Inflammatory macrophage (primary cell): ENCODE measurements around the gene MAS1.
"Not testable (repeated sequence)": the region's sequence is repeated elsewhere in the genome, so short reads cannot be mapped to it uniquely, and the experiment has no call there.

Source experiments
- DNase-seq, 2 donors: peaks; one replicate each; pipeline ENCODE4 v3.0.0-alpha.2; 2020 to 2022
- total RNA-seq, 18 experiments: gene quantifications; one replicate each; lab custom pipeline; 2026; ENCODE audit warnings: mixed read lengths in 6 of 18, inconsistent platforms in 2 of 18; lab: John Stamatoyannopoulos, UW

Gene MAS1
- total RNA-seq = 0.63 to 3.6 (median 1.2) reads per million in 18 experiments

- DNase-seq = no peak
Measured at GRCh38 chr6:159890792-159891191, at the start of gene MAS1. Gene MAS1 (plus strand): TSS chr6:159890988. CDS start chr6:159906956, 15,968 bp downstream.

- no peak for DNase-seq
Measured at GRCh38 chr6:159842035-159842434, 48.8 kb upstream of the MAS1 start.

GRCh38 chr6:159844737-159845645 is 45.8 kb upstream of the MAS1 start:
- no peak for DNase-seq

- DNase-seq = not testable (repeated sequence)
Measured at GRCh38 chr6:159848552-159848951, 42.2 kb upstream of the MAS1 start.

GRCh38 chr6:159849851-159850250 is 40.9 kb upstream of the MAS1 start:
- DNase-seq = peak in 1 of 2 donors; percentile 10

- DNase-seq = peak; percentile 34 to 37
Measured at GRCh38 chr6:159852877-159853276, 37.9 kb upstream of the MAS1 start.

GRCh38 chr6:159853754-159854153 is 37.0 kb upstream of the MAS1 start:
- no peak for DNase-seq

- peak; percentile 20 to 29 for DNase-seq
Measured at GRCh38 chr6:159854959-159855358, 35.8 kb upstream of the MAS1 start.

- DNase-seq = no peak
Measured at GRCh38 chr6:159858259-159858658, 32.5 kb upstream of the MAS1 start.

GRCh38 chr6:159860482-159860881 is 30.3 kb upstream of the MAS1 start:
- DNase-seq = peak in 1 of 2 donors; percentile 26

GRCh38 chr6:159862103-159862502 is 28.7 kb upstream of the MAS1 start:
- no peak for DNase-seq

GRCh38 chr6:159863341-159863740 is 27.4 kb upstream of the MAS1 start:
- peak; percentile 55 to 69 for DNase-seq

GRCh38 chr6:159865226-159865920 is 25.4 kb upstream of the MAS1 start:
- DNase-seq = no peak

GRCh38 chr6:159866286-159867247 is 24.2 kb upstream of the MAS1 start:
- no peak for DNase-seq

GRCh38 chr6:159871241-159871640 is 19.5 kb upstream of the MAS1 start:
- no peak for DNase-seq

- no peak for DNase-seq
Measured at GRCh38 chr6:159871906-159872305, 18.9 kb upstream of the MAS1 start.

- peak; percentile 30 to 55 for DNase-seq
Measured at GRCh38 chr6:159874435-159874834, 16.4 kb upstream of the MAS1 start.

GRCh38 chr6:159875194-159875593 is 15.6 kb upstream of the MAS1 start:
- DNase-seq = no peak

GRCh38 chr6:159876242-159876641 is 14.5 kb upstream of the MAS1 start:
- no peak for DNase-seq

- no peak for DNase-seq
Measured at GRCh38 chr6:159877256-159877808, 13.5 kb upstream of the MAS1 start.

- DNase-seq = no peak
Measured at GRCh38 chr6:159878341-159878740, 12.4 kb upstream of the MAS1 start.

GRCh38 chr6:159879856-159880255 is 10.9 kb upstream of the MAS1 start:
- DNase-seq = no peak
